Activated T-helper 1 cell treated with anti-CD3 and anti-CD28 coated beads, Interleukin-12 subunit alpha, Interleukin-12 subunit beta, Interleukin-2, Interleukin-4 antibody, amounts not matched to agents 30 ng/mL and 10 ng/mL and 1 ng/mL, durations not matched to agents 14 hours and 24 hours and 36 hours (primary cell): Measurements from ENCODE around the gene WFDC12. TPM values are rescaled to one million over a fixed set of nuclear protein-coding genes. Genes with fewer than 3 reads are reported as not detected.

Experiments
- DNase-seq: peaks from one replicate; pipeline ENCODE4 v3.0.0; 2021; ENCODE audit warnings: low spot score
- H3K27ac Mint-ChIP-seq: one replicate; pipeline ENCODE4 v1.8.0; 2021; ENCODE audit warnings: mild to moderate bottlenecking, mixed read lengths
- H3K27me3 Mint-ChIP-seq: one replicate; pipeline ENCODE4 v1.8.0; 2022; ENCODE audit warnings: mild to moderate bottlenecking, moderate library complexity, mixed read lengths; ENCODE audit not compliant: insufficient read depth
- H3K36me3 Mint-ChIP-seq: one replicate; pipeline ENCODE4 v1.8.0; 2021; ENCODE audit warnings: low read depth, mixed read lengths
- H3K4me1 Mint-ChIP-seq: one replicate; pipeline ENCODE4 v1.8.0; 2021; ENCODE audit warnings: low read depth, mixed read lengths
- H3K4me3 Mint-ChIP-seq: one replicate; pipeline ENCODE4 v1.8.0; 2021; ENCODE audit warnings: mild to moderate bottlenecking, moderate library complexity, mixed read lengths
- H3K9me3 Mint-ChIP-seq: one replicate; pipeline ENCODE4 v1.8.0; 2021; ENCODE audit warnings: mixed read lengths
- intact Hi-C: fragments of 100-400 bp; cut with micrococcal nuclease; formaldehyde crosslinking; loops from one replicate; pipeline ENCODE4 v1.15.1; 2024
- total RNA-seq: library from RNA; stranded (reverse); gene quantifications from 2 replicates; pipeline ENCODE4 v1.2.3, GENCODE V29; 2022

The WFDC12 gene
- total RNA-seq, 1 donor from 2014 or later: not detected

GRCh38 chr20:45096781-45097180 is 27.5 kb downstream of the WFDC12 start:
- peaks cover 41% of the 10 kb centered on the region for H3K27me3 Mint-ChIP-seq
- DNase-seq: no peak
- H3K4me3 Mint-ChIP-seq: no peak overlapping the region
- H3K27ac Mint-ChIP-seq: no peak overlapping the region
- H3K4me1 Mint-ChIP-seq: peaks cover 8% of the 10 kb centered on the region
- intact Hi-C loops: loop anchor here (1.0 to 10.0 kb wide), 5 partner anchors 16 to 412 kb away; partner anchors contain the start of genes PABPC1L and STK4
- H3K36me3 Mint-ChIP-seq: peaks cover 2% of the 10 kb centered on the region
- no peaks in the 10 kb centered on the region for H3K9me3 Mint-ChIP-seq

- Mint-ChIP-seq H3K27me3 (peaks cover 34% of the 10 kb centered on the region), H3K9me3 (no peaks in the 10 kb centered on the region), H3K36me3 (peaks cover 3% of the 10 kb centered on the region), H3K27ac (no peak overlapping the region), H3K4me1 (peaks cover 8% of the 10 kb centered on the region), H3K4me3 (no peak overlapping the region)
- peak; percentile 31 for DNase-seq
- intact Hi-C loops: loop anchor here (1.0 to 10.0 kb wide), 6 partner anchors 15 to 411 kb away; partner anchors contain the start of genes PABPC1L and STK4
These were observed 28.4 kb downstream of the WFDC12 start for GRCh38 chr20:45095805-45096238.

- Mint-ChIP-seq H3K27ac (no peak overlapping the region), H3K4me3 (no peak overlapping the region), H3K36me3 (peaks cover 4% of the 10 kb centered on the region), H3K4me1 (peaks cover 8% of the 10 kb centered on the region), H3K27me3 (peaks cover 28% of the 10 kb centered on the region), H3K9me3 (no peaks in the 10 kb centered on the region)
- DNase-seq: no peak
- intact Hi-C loops: loop anchor here (1.0 to 10.0 kb wide), 4 partner anchors 51 to 410 kb away; partner anchors contain the start of gene PABPC1L
These were observed 29.2 kb downstream of the WFDC12 start for GRCh38 chr20:45094864-45095574.

GRCh38 chr20:45094201-45094600 is 30.1 kb downstream of the WFDC12 start:
- Mint-ChIP-seq H3K27ac (no peak overlapping the region), H3K27me3 (peaks cover 20% of the 10 kb centered on the region), H3K4me1 (peaks cover 8% of the 10 kb centered on the region), H3K36me3 (peaks cover 3% of the 10 kb centered on the region), H3K9me3 (no peaks in the 10 kb centered on the region), H3K4me3 (no peak overlapping the region)
- DNase-seq: no peak
- intact Hi-C loops: loop anchor here (10.0 kb wide), 1 partner anchor 409 kb away; no protein-coding TSS in a partner anchor

- no peaks in the 10 kb centered on the region for H3K9me3 Mint-ChIP-seq
- intact Hi-C loops: loop anchor here (10.0 kb wide), 1 partner anchor 408 kb away; no protein-coding TSS in a partner anchor
- no peak for DNase-seq
- peaks cover 12% of the 10 kb centered on the region for H3K27me3 Mint-ChIP-seq
- no peak overlapping the region for H3K4me3 Mint-ChIP-seq
- peaks cover 10% of the 10 kb centered on the region for H3K36me3 Mint-ChIP-seq
- no peak overlapping the region for H3K27ac Mint-ChIP-seq
- peaks cover 8% of the 10 kb centered on the region for H3K4me1 Mint-ChIP-seq
These were observed 31.4 kb downstream of the WFDC12 start for GRCh38 chr20:45092898-45093297.

- no peak overlapping the region for H3K27ac Mint-ChIP-seq
- no peaks in the 10 kb centered on the region for H3K9me3 Mint-ChIP-seq
- peaks cover 16% of the 10 kb centered on the region for H3K4me1 Mint-ChIP-seq
- no peak for DNase-seq
- peaks cover 17% of the 10 kb centered on the region for H3K36me3 Mint-ChIP-seq
- peaks cover 3% of the 10 kb centered on the region for H3K27me3 Mint-ChIP-seq
- H3K4me3 Mint-ChIP-seq: no peak overlapping the region
- intact Hi-C loops: loop anchor here (10.0 kb wide), 1 partner anchor 407 kb away; no protein-coding TSS in a partner anchor
These were observed 32.9 kb downstream of the WFDC12 start for GRCh38 chr20:45091366-45091765.

- Mint-ChIP-seq H3K4me1 (peaks cover 12% of the 10 kb centered on the region), H3K9me3 (no peaks in the 10 kb centered on the region), H3K36me3 (peaks cover 22% of the 10 kb centered on the region), H3K27ac (no peak overlapping the region), H3K4me3 (no peak overlapping the region), H3K27me3 (no peaks in the 10 kb centered on the region)
- intact Hi-C loops: loop anchor here (10.0 kb wide), 1 partner anchor 406 kb away; no protein-coding TSS in a partner anchor
- DNase-seq: no peak
These were observed 33.8 kb downstream of the WFDC12 start for GRCh38 chr20:45090481-45090880.

- peaks cover 12% of the 10 kb centered on the region for H3K4me1 Mint-ChIP-seq
- H3K4me3 Mint-ChIP-seq: no peak overlapping the region
- DNase-seq: no peak
- H3K36me3 Mint-ChIP-seq: peaks cover 38% of the 10 kb centered on the region
- H3K27ac Mint-ChIP-seq: no peak overlapping the region
- H3K27me3 Mint-ChIP-seq: no peaks in the 10 kb centered on the region
- intact Hi-C loops: no loop called here
- no peaks in the 10 kb centered on the region for H3K9me3 Mint-ChIP-seq
These were observed 36.0 kb downstream of the WFDC12 start for GRCh38 chr20:45088247-45088646.

GRCh38 chr20:45087814-45088213 is 36.5 kb downstream of the WFDC12 start:
- DNase-seq: no peak
- Mint-ChIP-seq H3K36me3 (peaks cover 42% of the 10 kb centered on the region), H3K4me3 (no peak overlapping the region), H3K9me3 (no peaks in the 10 kb centered on the region), H3K27ac (no peak overlapping the region), H3K27me3 (no peaks in the 10 kb centered on the region), H3K4me1 (peaks cover 14% of the 10 kb centered on the region)
- intact Hi-C loops: no loop called here

- Mint-ChIP-seq H3K36me3 (peaks cover 47% of the 10 kb centered on the region), H3K9me3 (no peaks in the 10 kb centered on the region), H3K4me1 (peaks cover 16% of the 10 kb centered on the region), H3K27ac (no peak overlapping the region), H3K4me3 (no peak overlapping the region), H3K27me3 (no peaks in the 10 kb centered on the region)
- intact Hi-C loops: no loop called here
- no peak for DNase-seq
These were observed 37.0 kb downstream of the WFDC12 start for GRCh38 chr20:45087097-45087790.

- intact Hi-C loops: no loop called here
- Mint-ChIP-seq H3K36me3 (peaks cover 53% of the 10 kb centered on the region), H3K27ac (no peak overlapping the region)
These were observed 38.4 kb downstream of the WFDC12 start for GRCh38 chr20:45085867-45086266.

GRCh38 chr20:45085289-45085688 is 39.0 kb downstream of the WFDC12 start:
- intact Hi-C loops: no loop called here
- Mint-ChIP-seq H3K4me3 (no peak overlapping the region), H3K27me3 (no peaks in the 10 kb centered on the region), H3K27ac (no peak overlapping the region), H3K9me3 (no peaks in the 10 kb centered on the region), H3K36me3 (peaks cover 55% of the 10 kb centered on the region), H3K4me1 (peaks cover 16% of the 10 kb centered on the region)
- no peak for DNase-seq

More at GRCh38 chr20:45085867-45086266, 38.4 kb downstream of the WFDC12 start:
- no peak for DNase-seq
- no peaks in the 10 kb centered on the region for H3K27me3 Mint-ChIP-seq
- H3K4me1 Mint-ChIP-seq: peaks cover 16% of the 10 kb centered on the region
- H3K9me3 Mint-ChIP-seq: no peaks in the 10 kb centered on the region
- H3K4me3 Mint-ChIP-seq: no peak overlapping the region

GRCh38 chr20:45083127-45083526 is 41.1 kb downstream of the WFDC12 start:
- Mint-ChIP-seq H3K9me3 (no peaks in the 10 kb centered on the region), H3K4me3 (no peak overlapping the region), H3K4me1 (peaks cover 16% of the 10 kb centered on the region), H3K27ac (no peak overlapping the region), H3K36me3 (peaks cover 61% of the 10 kb centered on the region), H3K27me3 (no peaks in the 10 kb centered on the region)
- no peak for DNase-seq
- intact Hi-C loops: no loop called here
